Right cardiac atrium (tissue), 5 donors: ENCODE data around the gene TMEM255A. TPM values are rescaled to one million over a fixed set of nuclear protein-coding genes. Genes with fewer than 3 reads are reported as not detected.

Experiments
- ATAC-seq, 2 donors: fragments of 200-7000 bp; cut with Tn5 transposase; one replicate each; pipeline versions ENCODE4 v1.8.0 to v1.9.1; 2020; ENCODE audit warnings: moderate library complexity in 2 of 2, mild to moderate bottlenecking in 1 of 2
- DNase-seq, 3 donors: peaks; one replicate each; pipeline ENCODE4 v3.0.0-alpha.2; 2020
- H3K27ac ChIP-seq: one replicate; pipeline ENCODE4 v1.5.1; 2013; ENCODE audit warnings: mild to moderate bottlenecking, low read length, control low read depth, moderate library complexity
- H3K27me3 ChIP-seq: one replicate; pipeline ENCODE4 v1.6.1; 2013; ENCODE audit not compliant: control insufficient read depth, insufficient read depth
- H3K4me1 ChIP-seq: one replicate; pipeline ENCODE4 v1.6.1; 2013; ENCODE audit warnings: low read length; ENCODE audit not compliant: control insufficient read depth, insufficient read depth
- H3K4me3 ChIP-seq: one replicate; pipeline ENCODE4 v1.5.1; 2013; ENCODE audit warnings: low read length, control low read depth
- H3K9me3 ChIP-seq: one replicate; pipeline ENCODE4 v1.6.1; 2013; ENCODE audit warnings: low read length; ENCODE audit not compliant: control insufficient read depth
- WGBS: extraction: QIAGEN DNeasy Blood & Tissue Kit; methylation state at CpG from one replicate; pipeline ENCODE4 v1.1.7; 2013; 5-methylcytosine and 5-hydroxymethylcytosine counted together
- intact Hi-C, 4 donors: fragments of 100-400 bp; cut with DNase I; formaldehyde crosslinking; loops; one replicate each; pipeline versions ENCODE4 v1.11.0 to v1.14.0; 2022 to 2023
- polyA plus RNA-seq: library from polyadenylated mRNA; stranded (reverse); fragments of 200-250 nt; gene quantifications from one replicate; pipeline ENCODE4 v1.2.3, GENCODE V29; 2013
- total RNA-seq, 4 donors: library from RNA; stranded (reverse); fragmentation: NEBNext Ultra II Directional; extraction: Animal tissue kit (Norgen Biotek cat#: 25700); gene quantifications; one replicate each; pipeline ENCODE4 v1.2.1, GENCODE V29; 2021
- donor health status: healthy with polysubstance abuse.
- donor health status: DM: no; HTN: yes; CAD: no.
- donor health status: DM: no; HTN: no; CAD: no.
- donor health status: DM: no; HTN: yes; CAD: no; lungs with severe emphysema.
- donor health status: DM: yes; HTN: yes; CAD: no.

Gene TMEM255A
- total and polyA plus RNA-seq, 5 donors = 0.48 to 1.1 (median 0.63) TPM

DNA sequence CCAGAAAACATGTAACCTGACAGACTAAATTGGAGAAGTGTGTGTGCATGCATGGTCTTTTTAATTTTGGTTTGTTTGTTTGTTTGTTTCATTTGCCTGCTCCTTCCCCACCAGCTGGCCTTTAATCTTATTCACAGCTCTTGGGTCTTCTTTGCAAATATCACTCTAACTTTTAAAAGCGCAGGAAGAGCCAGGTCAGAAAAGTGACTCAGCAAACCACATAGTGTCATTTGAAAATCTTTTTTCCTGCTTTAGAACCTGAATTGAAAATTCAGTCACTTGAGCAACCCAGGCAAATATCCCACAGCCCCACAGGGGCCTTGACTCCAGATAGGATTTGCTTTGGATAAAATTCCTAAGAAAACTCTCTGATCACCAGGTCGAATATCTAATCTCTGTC, 4.6 kb downstream of the TMEM255A start:
- Histone ChIP-seq H3K27ac (no peak overlapping the region), H3K4me3 (no peak overlapping the region), H3K4me1 (peaks cover 2% of the 10 kb centered on the region), H3K27me3 (no peaks in the 10 kb centered on the region), H3K9me3 (no peaks in the 10 kb centered on the region)
- DNase-seq (no peak), ATAC-seq (no peak)
- WGBS = 54% methylated on average over 2 of the region's 2 CpGs
- intact Hi-C loops = no loop called here

DNA sequence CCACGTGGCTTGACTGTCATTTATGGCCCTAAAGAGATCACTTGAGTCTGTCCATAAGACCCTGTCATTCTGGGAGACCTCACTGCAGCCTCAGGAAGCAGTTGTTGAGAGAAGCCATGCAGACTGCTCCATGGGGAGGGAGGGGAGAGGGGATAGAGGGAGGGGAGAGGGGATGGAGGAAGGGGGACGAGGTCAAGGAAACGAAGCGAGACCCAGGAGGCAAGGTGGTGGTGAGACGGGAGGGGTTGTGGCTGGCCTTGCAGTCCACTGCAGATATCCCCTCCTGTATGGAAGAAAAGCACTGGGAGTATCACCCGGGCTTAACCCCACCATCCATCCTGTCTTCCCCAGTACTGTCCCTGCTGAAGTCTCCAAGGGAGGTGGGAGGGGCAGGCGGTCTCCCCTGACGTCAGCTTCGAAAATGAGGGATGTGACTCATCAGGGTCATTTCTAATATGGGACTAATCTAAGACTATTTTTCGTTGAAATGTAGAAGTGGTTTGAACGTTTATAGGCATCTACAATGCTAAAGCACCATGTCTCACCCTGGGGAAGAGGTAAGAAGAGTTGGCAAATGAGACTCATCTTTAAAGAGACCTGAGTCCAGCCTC, 5.6 kb downstream of the TMEM255A start:
- H3K4me3 ChIP-seq = no peak overlapping the region
- H3K9me3 ChIP-seq = no peaks in the 10 kb centered on the region
- H3K4me1 ChIP-seq = peaks cover 2% of the 10 kb centered on the region
- no peak for ATAC-seq
- intact Hi-C loops = no loop called here
- H3K27me3 ChIP-seq = no peaks in the 10 kb centered on the region
- no peak overlapping the region for H3K27ac ChIP-seq
- peak in 1 of 3 donors; percentile 30 for DNase-seq
- 40% methylated on average over 11 of the region's 11 CpGs for WGBS

DNA sequence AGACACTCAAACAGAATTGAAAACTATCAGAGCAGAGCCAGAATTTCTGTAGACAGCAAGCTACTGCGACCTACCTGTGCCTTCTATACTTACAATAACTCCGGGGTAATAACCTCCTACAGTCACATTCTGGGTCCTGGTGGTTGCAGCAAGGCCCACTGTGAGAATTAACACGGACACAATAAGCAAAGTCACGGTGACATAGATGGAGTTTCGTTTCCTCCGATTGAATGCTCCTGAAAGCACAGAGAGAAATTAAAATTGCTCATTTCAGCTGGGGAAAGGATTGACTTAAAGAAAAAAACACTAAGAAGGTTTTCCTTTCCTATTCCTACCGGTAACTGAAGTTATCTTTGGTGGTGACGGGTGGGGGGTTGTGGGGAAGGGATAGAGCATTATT, 7.0 kb downstream of the TMEM255A start:
- intact Hi-C loops = no loop called here
- Histone ChIP-seq H3K4me3 (no peak overlapping the region), H3K27ac (no peak overlapping the region), H3K4me1 (no peaks in the 10 kb centered on the region), H3K27me3 (no peaks in the 10 kb centered on the region), H3K9me3 (no peaks in the 10 kb centered on the region)
- no peak for ATAC-seq
- WGBS = 79% methylated on average over 8 of the region's 8 CpGs
- DNase-seq = no peak

DNA sequence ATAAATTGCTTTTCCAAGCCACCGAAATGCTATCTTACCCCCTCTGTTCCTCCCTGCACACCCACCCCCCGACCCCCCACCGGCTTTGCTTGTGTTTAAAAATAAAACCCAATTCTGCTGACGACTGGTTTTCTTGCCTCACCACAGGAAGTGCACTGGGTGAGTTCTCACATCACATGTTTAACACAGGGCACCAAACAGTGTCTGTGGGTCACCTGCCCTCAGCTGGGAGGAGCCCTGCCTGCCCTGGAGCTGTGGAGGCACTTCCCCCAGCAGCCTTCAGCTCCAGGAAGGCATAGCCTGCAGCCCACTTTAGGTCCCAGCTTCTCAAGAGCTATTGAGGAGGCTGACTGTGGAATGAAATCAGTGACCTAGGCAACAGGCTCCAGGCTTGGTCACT, 8.8 kb downstream of the TMEM255A start:
- peak in 1 of 3 donors; percentile 43 for DNase-seq
- 8% methylated on average over 4 of the region's 4 CpGs for WGBS

DNA sequence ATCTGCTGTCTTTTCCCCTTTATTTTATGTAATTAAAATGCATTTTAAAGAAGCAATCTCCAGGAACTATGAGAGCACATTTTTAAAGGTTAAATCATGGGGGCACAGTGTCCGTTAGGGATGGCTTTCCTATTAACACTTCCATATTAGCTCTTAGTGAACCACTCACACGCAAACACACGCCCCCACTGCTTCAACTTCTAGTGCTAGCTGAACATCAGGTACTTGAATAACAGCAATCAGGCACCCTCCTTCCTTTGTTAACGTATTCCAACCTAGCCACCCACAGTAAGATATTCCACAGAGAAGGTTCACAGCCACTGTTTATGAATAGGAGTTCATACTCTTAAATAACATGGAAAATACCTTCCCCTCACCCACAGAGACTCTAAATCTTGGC, 9.3 kb downstream of the TMEM255A start:
- no peak for DNase-seq
- Histone ChIP-seq H3K27me3 (no peaks in the 10 kb centered on the region), H3K4me1 (no peaks in the 10 kb centered on the region), H3K27ac (no peak overlapping the region), H3K4me3 (no peak overlapping the region), H3K9me3 (no peaks in the 10 kb centered on the region)
- ATAC-seq = no peak
- 55% methylated on average over 4 of the region's 4 CpGs for WGBS
- intact Hi-C loops = no loop called here

More for the DNA sequence above, 8.8 kb downstream of the TMEM255A start:
- no peaks in the 10 kb centered on the region for H3K9me3 ChIP-seq
- no peak overlapping the region for H3K4me3 ChIP-seq
- no peaks in the 10 kb centered on the region for H3K4me1 ChIP-seq
- intact Hi-C loops = no loop called here
- no peak overlapping the region for H3K27ac ChIP-seq
- no peak for ATAC-seq
- H3K27me3 ChIP-seq = no peaks in the 10 kb centered on the region

DNA sequence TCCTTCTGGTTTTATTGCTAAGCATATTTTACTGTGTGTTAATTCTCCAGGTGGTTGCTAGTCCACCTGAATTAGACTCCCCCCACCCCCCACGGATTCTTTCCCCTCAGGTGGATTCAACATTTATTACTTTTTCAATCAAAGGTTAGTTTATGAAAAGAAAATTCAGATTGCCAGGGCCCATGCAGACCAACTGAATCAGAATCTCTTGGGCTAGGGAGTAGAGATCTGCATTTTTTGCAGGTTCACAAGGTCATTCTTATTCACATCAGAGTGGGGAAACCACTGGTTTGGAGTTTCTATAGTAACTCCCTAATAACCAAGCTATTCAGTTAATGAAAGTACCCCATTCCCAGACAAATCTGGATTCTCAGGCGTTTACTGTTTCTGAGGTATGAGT, 9.8 kb downstream of the TMEM255A start:
- WGBS = 54% methylated on average over 2 of the region's 2 CpGs
- intact Hi-C loops = no loop called here

DNA sequence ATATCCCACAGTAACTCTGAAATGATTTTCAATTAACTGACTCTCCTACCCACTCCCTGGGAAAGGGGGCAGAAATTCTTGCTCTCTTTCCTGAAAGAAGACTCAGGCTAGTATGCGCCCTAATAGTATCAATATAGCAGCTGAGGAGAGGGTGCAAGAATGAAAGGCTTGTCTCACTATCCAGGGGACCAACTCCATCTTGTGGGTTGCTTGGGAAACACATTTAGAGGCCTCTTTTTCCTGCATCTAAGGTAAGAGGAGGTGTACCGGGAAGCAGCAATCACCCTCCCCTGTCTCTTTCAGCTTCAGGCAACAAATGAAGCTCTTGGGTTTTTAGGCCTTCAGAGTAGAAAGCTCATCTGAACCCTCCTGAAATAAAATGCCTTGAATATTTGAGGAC, 11.3 kb downstream of the TMEM255A start:
- ATAC-seq = no peak
- Histone ChIP-seq H3K27ac (no peak overlapping the region), H3K27me3 (no peaks in the 10 kb centered on the region), H3K4me1 (no peaks in the 10 kb centered on the region), H3K4me3 (no peak overlapping the region), H3K9me3 (no peaks in the 10 kb centered on the region)
- no peak for DNase-seq
- intact Hi-C loops = no loop called here
- 65% methylated on average over 2 of the region's 2 CpGs for WGBS

More for the DNA sequence above, 9.8 kb downstream of the TMEM255A start:
- DNase-seq (no peak), ATAC-seq (no peak)
- no peak overlapping the region for H3K27ac ChIP-seq
- no peaks in the 10 kb centered on the region for H3K27me3 ChIP-seq
- no peak overlapping the region for H3K4me3 ChIP-seq
- no peaks in the 10 kb centered on the region for H3K9me3 ChIP-seq
- no peaks in the 10 kb centered on the region for H3K4me1 ChIP-seq

DNA sequence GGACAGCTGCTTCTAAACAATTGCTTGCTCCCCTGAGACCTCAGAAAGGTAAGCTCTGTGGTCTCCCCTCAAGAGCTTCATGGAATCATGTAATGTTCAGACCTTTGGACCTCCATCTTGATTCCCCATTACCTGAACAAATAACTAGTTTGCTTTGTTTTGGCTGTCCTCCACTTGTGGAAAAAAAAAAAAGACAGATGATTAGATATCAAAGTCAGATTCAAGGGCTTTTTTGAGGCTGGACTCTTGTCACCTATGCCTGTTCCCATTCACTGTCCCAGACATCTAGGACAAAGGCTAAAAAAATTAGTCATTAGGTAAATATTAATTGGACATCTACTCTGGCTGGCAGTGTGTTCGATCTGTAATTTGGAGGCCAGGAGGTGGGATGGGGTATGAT, 13.3 kb downstream of the TMEM255A start:
- no peaks in the 10 kb centered on the region for H3K27me3 ChIP-seq
- intact Hi-C loops = no loop called here
- 95% methylated on average over 1 of the region's 1 CpG for WGBS
- H3K9me3 ChIP-seq = no peaks in the 10 kb centered on the region
- no peaks in the 10 kb centered on the region for H3K4me1 ChIP-seq
- H3K4me3 ChIP-seq = no peak overlapping the region
- ATAC-seq (no peak), DNase-seq (no peak)
- no peak overlapping the region for H3K27ac ChIP-seq

DNA sequence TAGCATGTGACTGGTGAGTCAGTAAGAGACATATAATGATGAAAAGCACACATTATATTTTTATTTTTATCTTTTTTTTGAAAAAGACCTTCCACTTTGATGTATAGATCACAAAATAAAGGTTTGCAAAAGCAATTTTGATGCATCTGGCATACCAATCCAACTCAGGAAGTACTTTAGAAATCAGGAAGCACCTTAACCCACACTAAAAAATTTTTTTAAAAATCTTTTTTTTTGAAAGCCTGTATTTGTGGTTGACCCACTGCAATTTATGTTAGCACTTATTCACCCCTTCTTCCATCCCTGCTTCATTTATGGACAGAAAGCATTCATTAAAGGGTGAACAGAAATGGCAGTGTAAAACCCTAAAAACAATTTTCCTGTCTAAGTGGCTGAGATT, 16.6 kb downstream of the TMEM255A start:
- Histone ChIP-seq H3K27ac (no peak overlapping the region), H3K4me1 (no peaks in the 10 kb centered on the region), H3K9me3 (no peaks in the 10 kb centered on the region), H3K4me3 (no peak overlapping the region), H3K27me3 (no peaks in the 10 kb centered on the region)
- DNase-seq (no peak), ATAC-seq (no peak)
- intact Hi-C loops = no loop called here

DNA sequence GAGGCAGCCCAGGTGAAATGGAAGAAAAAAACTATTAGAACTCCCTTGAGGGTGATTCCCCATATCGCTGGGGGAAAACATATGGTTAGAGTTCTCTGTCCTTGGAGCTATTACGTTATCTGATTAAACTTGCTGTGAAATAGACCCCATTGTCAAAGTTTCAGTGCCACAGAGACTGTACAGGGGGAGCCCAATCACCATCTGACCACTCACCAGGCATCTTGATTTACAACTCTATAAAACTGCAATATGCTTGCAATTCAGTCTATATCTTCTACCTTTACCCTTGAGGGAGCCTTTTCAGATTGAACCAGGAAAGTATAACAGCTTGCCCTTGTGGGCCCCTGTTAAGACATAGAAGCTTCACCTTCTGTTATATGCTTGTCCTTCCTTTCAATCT, 18.2 kb downstream of the TMEM255A start:
- no peak for DNase-seq
- no peaks in the 10 kb centered on the region for H3K27me3 ChIP-seq
- H3K9me3 ChIP-seq = no peaks in the 10 kb centered on the region
- H3K4me3 ChIP-seq = no peak overlapping the region
- intact Hi-C loops = no loop called here
- H3K27ac ChIP-seq = no peak overlapping the region
- no peaks in the 10 kb centered on the region for H3K4me1 ChIP-seq
- WGBS = 82% methylated on average over 2 of the region's 2 CpGs
- no peak for ATAC-seq

DNA sequence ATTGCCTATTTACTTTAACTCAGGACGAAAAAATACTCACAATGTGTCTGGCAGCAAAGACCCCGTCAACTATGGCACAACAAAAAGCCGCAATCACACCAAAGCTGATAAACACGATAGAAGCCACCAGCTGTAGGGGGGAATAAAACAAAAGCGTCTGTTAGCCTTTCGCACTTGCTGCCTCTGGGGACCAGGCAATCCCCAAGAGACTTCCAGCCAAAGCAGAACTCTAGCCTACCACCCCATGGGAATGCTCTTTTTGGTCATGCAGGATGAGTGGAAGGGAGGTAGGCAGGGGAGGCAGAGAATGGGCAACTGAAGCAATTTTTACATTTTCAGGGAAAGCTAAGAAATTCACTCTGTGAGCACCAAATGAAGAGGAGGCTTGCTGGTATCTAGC, 20.1 kb downstream of the TMEM255A start:
- ATAC-seq = no peak
- Histone ChIP-seq H3K27ac (no peak overlapping the region), H3K4me3 (no peak overlapping the region), H3K27me3 (no peaks in the 10 kb centered on the region), H3K9me3 (no peaks in the 10 kb centered on the region), H3K4me1 (no peaks in the 10 kb centered on the region)
- intact Hi-C loops = no loop called here
- WGBS = 87% methylated on average over 6 of the region's 6 CpGs
- no peak for DNase-seq

DNA sequence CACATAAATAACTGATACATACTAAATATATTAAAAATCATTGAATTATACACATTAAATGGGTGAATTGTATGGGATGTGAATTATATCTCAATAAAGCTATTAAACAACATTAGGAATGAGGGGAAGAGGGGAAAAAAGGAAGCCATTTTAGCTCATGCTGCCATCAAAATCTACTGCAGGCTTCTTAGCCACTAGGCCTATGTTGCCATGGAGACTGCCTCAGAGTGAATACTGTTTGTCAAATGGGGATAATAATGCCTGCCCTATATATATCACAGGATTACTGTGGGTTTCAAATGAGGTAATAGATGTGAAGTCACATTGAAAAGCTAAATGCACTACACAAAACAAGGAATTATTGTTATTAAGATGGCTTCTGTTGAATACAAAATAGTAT, 21.2 kb downstream of the TMEM255A start:
- no peak for ATAC-seq
- H3K27me3 ChIP-seq = no peaks in the 10 kb centered on the region
- DNase-seq = no peak
- H3K4me3 ChIP-seq = no peak overlapping the region
- H3K9me3 ChIP-seq = no peaks in the 10 kb centered on the region
- no peak overlapping the region for H3K27ac ChIP-seq
- no peaks in the 10 kb centered on the region for H3K4me1 ChIP-seq
- intact Hi-C loops = no loop called here
